C4-2B (cell line): ENCODE results near the gene GPR141.

Source experiments
- ZFX ChIP-seq: fragments of 450-650 bp; IDR thresholded peaks from 2 replicates; pipeline ENCODE4 v1.6.1; 2017
- TF ChIP-seq, protein P1 (sequence below): fragments of 450-650 bp; conservative IDR thresholded peaks from 2 replicates; pipeline ENCODE4 v1.5.1; 2017; ENCODE audit warnings: mild to moderate bottlenecking

DNA sequence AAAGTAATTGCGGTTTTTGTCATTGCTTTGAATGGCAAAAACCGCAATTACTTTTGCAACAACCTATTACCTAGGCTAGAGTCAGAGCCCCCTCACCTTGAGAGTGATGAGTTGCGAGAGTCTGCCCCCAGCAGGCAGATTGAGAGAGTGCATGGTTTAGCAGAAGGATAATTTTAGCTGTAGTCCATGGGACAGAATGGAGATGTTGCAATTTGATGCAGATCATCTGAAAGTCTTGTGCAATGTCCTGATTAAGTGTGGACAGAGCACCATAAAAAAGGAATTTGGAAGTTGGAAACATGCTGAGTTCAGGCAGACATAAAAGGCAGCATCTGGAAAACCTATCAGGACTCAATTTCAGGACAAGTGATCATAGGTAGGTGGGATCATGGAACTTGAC, 48.7 kb downstream of the GPR141 start:
- TF ChIP-seq, protein P1, sequence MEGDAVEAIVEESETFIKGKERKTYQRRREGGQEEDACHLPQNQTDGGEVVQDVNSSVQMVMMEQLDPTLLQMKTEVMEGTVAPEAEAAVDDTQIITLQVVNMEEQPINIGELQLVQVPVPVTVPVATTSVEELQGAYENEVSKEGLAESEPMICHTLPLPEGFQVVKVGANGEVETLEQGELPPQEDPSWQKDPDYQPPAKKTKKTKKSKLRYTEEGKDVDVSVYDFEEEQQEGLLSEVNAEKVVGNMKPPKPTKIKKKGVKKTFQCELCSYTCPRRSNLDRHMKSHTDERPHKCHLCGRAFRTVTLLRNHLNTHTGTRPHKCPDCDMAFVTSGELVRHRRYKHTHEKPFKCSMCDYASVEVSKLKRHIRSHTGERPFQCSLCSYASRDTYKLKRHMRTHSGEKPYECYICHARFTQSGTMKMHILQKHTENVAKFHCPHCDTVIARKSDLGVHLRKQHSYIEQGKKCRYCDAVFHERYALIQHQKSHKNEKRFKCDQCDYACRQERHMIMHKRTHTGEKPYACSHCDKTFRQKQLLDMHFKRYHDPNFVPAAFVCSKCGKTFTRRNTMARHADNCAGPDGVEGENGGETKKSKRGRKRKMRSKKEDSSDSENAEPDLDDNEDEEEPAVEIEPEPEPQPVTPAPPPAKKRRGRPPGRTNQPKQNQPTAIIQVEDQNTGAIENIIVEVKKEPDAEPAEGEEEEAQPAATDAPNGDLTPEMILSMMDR = peak; percentile 79
- TF ChIP-seq ZFX = no peak
